Mucosa of descending colon (tissue), 3 donors: ENCODE measurements around the gene NUDT13. TPM values are rescaled to one million over a fixed set of nuclear protein-coding genes. Genes with fewer than 3 reads are reported as not detected.
"Not testable (repeated sequence)": the region's sequence is repeated elsewhere in the genome, so short reads cannot be mapped to it uniquely, and the experiment has no call there.

Experiments
- ATAC-seq: fragments of 200-7000 bp; cut with Tn5 transposase; one replicate; pipeline ENCODE4 v1.9.1; 2020; ENCODE audit warnings: mild to moderate bottlenecking, moderate library complexity
- DNase-seq, 3 donors: peaks; one replicate each; pipeline ENCODE4 v3.0.0-alpha.2; 2020
- H3K36me3 ChIP-seq: fragments of 200-600 bp; one replicate; pipeline ENCODE4 v1.8.0; 2021; ENCODE audit warnings: low read depth, mild to moderate bottlenecking
- H3K4me1 ChIP-seq: fragments of 200-600 bp; one replicate; pipeline ENCODE4 v1.8.0; 2021; ENCODE audit warnings: low read depth, mild to moderate bottlenecking
- H3K4me3 ChIP-seq: fragments of 200-600 bp; one replicate; pipeline ENCODE4 v1.8.0; 2021; ENCODE audit warnings: mild to moderate bottlenecking
- H3K9me3 ChIP-seq: fragments of 200-600 bp; one replicate; pipeline ENCODE4 v1.8.0; 2021; ENCODE audit warnings: mild to moderate bottlenecking
- CTCF ChIP-seq: fragments of 200-600 bp; IDR thresholded peaks from one replicate; pipeline ENCODE4 v1.8.0; 2022; ENCODE audit warnings: antibody characterized with exemption, mild to moderate bottlenecking
- intact Hi-C, 2 donors: fragments of 100-400 bp; cut with DNase I in 1 of 2; cut with micrococcal nuclease in 1 of 2; formaldehyde crosslinking; loops; one replicate each; pipeline versions ENCODE4 v1.11.0 to v1.11.1; 2022; cut with DNase I, micrococcal nuclease
- total RNA-seq, 3 donors: library from RNA; stranded (reverse); fragmentation: NEBNext Ultra II Directional in 2 of 3; extraction: Animal tissue kit (Norgen Biotek cat#: 25700) in 2 of 3; gene quantifications; one replicate each; pipeline versions ENCODE4 v1.2.1 to v1.2.4, GENCODE V29; 2021 to 2023
- donor health status: DM: no; HTN: no; CAD: no; lungs with moderate emphysema.
- donor health status: DM: no; HTN: no; CAD: no.
- donor health status: DM: no; HTN: yes; CAD: no.

NUDT13 gene
- total RNA-seq, 3 donors from 2014 or later, result 3.5 to 5.1 (median 3.6) TPM

- H3K9me3 ChIP-seq, result no peaks in the 10 kb centered on the region
- ATAC-seq (no peak), DNase-seq (no peak)
- no peak for TF ChIP-seq CTCF
- intact Hi-C loops, result no loop called here
- H3K4me3 ChIP-seq, result no peak overlapping the region
- H3K4me1 ChIP-seq, result no peaks in the 10 kb centered on the region
- no peaks in the 10 kb centered on the region for H3K36me3 ChIP-seq
Observed at GRCh38 chr10:73106301-73106700, 4.0 kb upstream of the NUDT13 start.

- intact Hi-C loops, H3K36me3 ChIP-seq, DNase-seq, H3K4me1 ChIP-seq, H3K9me3 ChIP-seq, ATAC-seq, H3K4me3 ChIP-seq: not testable (repeated sequence)
Observed at GRCh38 chr10:73109248-73109652, 1.0 kb upstream of the NUDT13 start.

GRCh38 chr10:73112032-73112431 lies 1.8 kb downstream of the NUDT13 start:
- H3K4me1 ChIP-seq, DNase-seq, ATAC-seq, intact Hi-C loops, H3K36me3 ChIP-seq, H3K9me3 ChIP-seq, H3K4me3 ChIP-seq: not testable (repeated sequence)

- ATAC-seq, result no peak
Observed at GRCh38 chr10:73113551-73113950, 3.3 kb downstream of the NUDT13 start.

GRCh38 chr10:73116017-73116416 lies 5.8 kb downstream of the NUDT13 start:
- no peak for DNase-seq
- no peak for TF ChIP-seq CTCF
- Histone ChIP-seq H3K4me1 (no peaks in the 10 kb centered on the region), H3K4me3 (no peak overlapping the region), H3K36me3 (no peaks in the 10 kb centered on the region), H3K9me3 (no peaks in the 10 kb centered on the region)
- ATAC-seq, result no peak
- intact Hi-C loops, result no loop called here

More at GRCh38 chr10:73113551-73113950, 3.3 kb downstream of the NUDT13 start:
- DNase-seq, result no peak
- TF ChIP-seq CTCF, result no peak
- Histone ChIP-seq H3K4me1 (no peaks in the 10 kb centered on the region), H3K36me3 (no peaks in the 10 kb centered on the region), H3K4me3 (no peak overlapping the region), H3K9me3 (no peaks in the 10 kb centered on the region)
- intact Hi-C loops, result no loop called here

- H3K4me3 ChIP-seq, result no peak overlapping the region
- no peak for DNase-seq
- TF ChIP-seq CTCF, result no peak
- no peaks in the 10 kb centered on the region for H3K9me3 ChIP-seq
- intact Hi-C loops, result no loop called here
- no peaks in the 10 kb centered on the region for H3K36me3 ChIP-seq
- no peaks in the 10 kb centered on the region for H3K4me1 ChIP-seq
- no peak for ATAC-seq
Observed at GRCh38 chr10:73117976-73118743, 7.9 kb downstream of the NUDT13 start.
